Measurements from ENCODE around the gene ASB12.

DNA sequence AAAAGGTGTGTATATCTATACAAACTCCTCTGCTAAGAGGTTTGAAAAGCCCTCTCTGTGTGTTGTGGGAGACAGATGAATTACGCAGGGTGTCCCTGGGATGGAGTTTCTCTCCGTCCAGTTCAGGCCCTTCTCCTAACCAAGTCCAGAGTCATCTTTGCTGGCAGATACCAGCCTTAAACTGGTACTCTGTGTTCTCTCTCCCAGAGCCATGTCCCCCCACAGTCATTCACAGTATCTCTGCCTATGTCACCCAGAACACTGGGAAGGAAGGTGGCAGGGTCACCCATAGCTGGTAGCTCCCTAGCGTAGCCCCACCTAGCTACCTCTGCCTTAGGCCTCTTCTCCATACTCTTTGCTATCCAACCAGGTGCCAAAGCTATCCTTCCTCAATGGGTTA lies 33.8 kb downstream of the ASB12 start:
- TF ChIP-seq, protein P1, sequence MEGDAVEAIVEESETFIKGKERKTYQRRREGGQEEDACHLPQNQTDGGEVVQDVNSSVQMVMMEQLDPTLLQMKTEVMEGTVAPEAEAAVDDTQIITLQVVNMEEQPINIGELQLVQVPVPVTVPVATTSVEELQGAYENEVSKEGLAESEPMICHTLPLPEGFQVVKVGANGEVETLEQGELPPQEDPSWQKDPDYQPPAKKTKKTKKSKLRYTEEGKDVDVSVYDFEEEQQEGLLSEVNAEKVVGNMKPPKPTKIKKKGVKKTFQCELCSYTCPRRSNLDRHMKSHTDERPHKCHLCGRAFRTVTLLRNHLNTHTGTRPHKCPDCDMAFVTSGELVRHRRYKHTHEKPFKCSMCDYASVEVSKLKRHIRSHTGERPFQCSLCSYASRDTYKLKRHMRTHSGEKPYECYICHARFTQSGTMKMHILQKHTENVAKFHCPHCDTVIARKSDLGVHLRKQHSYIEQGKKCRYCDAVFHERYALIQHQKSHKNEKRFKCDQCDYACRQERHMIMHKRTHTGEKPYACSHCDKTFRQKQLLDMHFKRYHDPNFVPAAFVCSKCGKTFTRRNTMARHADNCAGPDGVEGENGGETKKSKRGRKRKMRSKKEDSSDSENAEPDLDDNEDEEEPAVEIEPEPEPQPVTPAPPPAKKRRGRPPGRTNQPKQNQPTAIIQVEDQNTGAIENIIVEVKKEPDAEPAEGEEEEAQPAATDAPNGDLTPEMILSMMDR (conservative IDR thresholded peaks at IDR 0.05; ENCODE audit: low read depth, low read length), result no peak
- TF ChIP-seq EZH2 (IDR thresholded peaks at IDR 0.05; ENCODE audit: borderline replicate concordance, low read depth, low read length, poor library complexity, severe bottlenecking), result no peak

All from A673 (cell line).